Osteocyte (in vitro differentiated cells): ENCODE results near the gene AMHR2. TPM values are rescaled to one million over a fixed set of nuclear protein-coding genes. Genes with fewer than 3 reads are reported as not detected.

ENCODE experiments used
- DNase-seq: peaks from one replicate; pipeline ENCODE4 v3.0.0; 2021; ENCODE audit warnings: mixed read lengths; ENCODE audit not compliant: unreplicated experiment; ENCODE audit errors: extremely low spot score
- H3K27ac Mint-ChIP-seq: one replicate; pipeline ENCODE4 v1.8.0; 2021; ENCODE audit warnings: mild to moderate bottlenecking, mixed read lengths; ENCODE audit not compliant: unreplicated experiment
- H3K27me3 Mint-ChIP-seq: one replicate; pipeline ENCODE4 v1.8.0; 2021; ENCODE audit warnings: mixed read lengths; ENCODE audit not compliant: unreplicated experiment
- H3K36me3 Mint-ChIP-seq: one replicate; pipeline ENCODE4 v1.8.0; 2021; ENCODE audit warnings: mixed read lengths; ENCODE audit not compliant: unreplicated experiment
- H3K4me1 Mint-ChIP-seq: one replicate; pipeline ENCODE4 v1.8.0; 2021; ENCODE audit warnings: mixed read lengths; ENCODE audit not compliant: unreplicated experiment
- H3K4me3 Mint-ChIP-seq: one replicate; pipeline ENCODE4 v1.8.0; 2021; ENCODE audit warnings: mild to moderate bottlenecking, moderate library complexity, mixed read lengths; ENCODE audit not compliant: unreplicated experiment
- H3K9me3 Mint-ChIP-seq: one replicate; pipeline ENCODE4 v1.8.0; 2021; ENCODE audit warnings: mixed read lengths; ENCODE audit not compliant: unreplicated experiment
- CTCF ChIP-seq: fragments of 200-600 bp; sonication (generic); IDR thresholded peaks from 2 replicates; pipeline ENCODE4 v1.5.0; 2021; ENCODE audit warnings: antibody characterized with exemption, mild to moderate bottlenecking, moderate library complexity
- total RNA-seq: library from RNA; stranded (reverse); gene quantifications from 2 replicates; pipeline ENCODE4 v1.2.1, GENCODE V29; 2021

Gene AMHR2
- total RNA-seq, 1 donor from 2014 or later: not detected

DNA sequence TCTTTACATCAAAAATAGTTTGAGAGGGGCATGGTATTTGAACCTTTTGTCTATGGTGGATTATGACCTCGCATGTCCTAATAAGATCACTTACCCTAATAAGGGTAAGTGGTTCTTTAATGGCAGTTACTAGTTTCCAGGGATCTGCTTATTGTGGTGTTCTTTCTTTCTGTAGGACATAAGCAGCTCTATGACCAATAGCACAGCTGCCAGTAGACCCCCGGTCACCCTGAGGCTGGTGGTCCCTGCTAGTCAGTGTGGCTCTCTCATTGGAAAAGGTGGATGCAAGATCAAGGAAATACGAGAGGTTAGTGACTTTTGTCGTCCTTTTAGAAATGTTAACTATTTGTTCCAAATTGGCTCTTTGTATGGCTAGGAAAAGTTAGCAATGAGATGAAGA is 35.4 kb downstream of the AMHR2 start:
- TF ChIP-seq CTCF: no peak
- peaks cover 16% of the 10 kb centered on the region for H3K4me1 Mint-ChIP-seq
- H3K9me3 Mint-ChIP-seq: no peaks in the 10 kb centered on the region
- peaks cover 73% of the 10 kb centered on the region for H3K36me3 Mint-ChIP-seq
- H3K27ac Mint-ChIP-seq: peak overlapping the region; percentile 47
- H3K4me3 Mint-ChIP-seq: no peak overlapping the region
- DNase-seq: no peak
- no peaks in the 10 kb centered on the region for H3K27me3 Mint-ChIP-seq

GRCh38 chr12:53461059-53461458 is 37.4 kb downstream of the AMHR2 start:
- Mint-ChIP-seq H3K27ac (no peak overlapping the region), H3K4me1 (peaks cover 8% of the 10 kb centered on the region), H3K9me3 (no peaks in the 10 kb centered on the region), H3K36me3 (peaks cover 70% of the 10 kb centered on the region), H3K4me3 (no peak overlapping the region), H3K27me3 (no peaks in the 10 kb centered on the region)
- DNase-seq: no peak
- TF ChIP-seq CTCF: no peak

- TF ChIP-seq CTCF: no peak
- no peak for DNase-seq
- H3K36me3 Mint-ChIP-seq: peaks cover 72% of the 10 kb centered on the region
- H3K4me1 Mint-ChIP-seq: peaks cover 8% of the 10 kb centered on the region
- H3K4me3 Mint-ChIP-seq: no peak overlapping the region
- H3K27ac Mint-ChIP-seq: no peak overlapping the region
- no peaks in the 10 kb centered on the region for H3K27me3 Mint-ChIP-seq
- no peaks in the 10 kb centered on the region for H3K9me3 Mint-ChIP-seq
Measured at GRCh38 chr12:53461591-53461990, 37.9 kb downstream of the AMHR2 start.

GRCh38 chr12:53462935-53463334 is 39.3 kb downstream of the AMHR2 start:
- no peak for TF ChIP-seq CTCF
- DNase-seq: no peak
- Mint-ChIP-seq H3K4me3 (no peak overlapping the region), H3K27me3 (no peaks in the 10 kb centered on the region), H3K36me3 (peaks cover 80% of the 10 kb centered on the region), H3K27ac (no peak overlapping the region), H3K4me1 (peaks cover 8% of the 10 kb centered on the region), H3K9me3 (no peaks in the 10 kb centered on the region)

GRCh38 chr12:53463802-53464560 is 40.3 kb downstream of the AMHR2 start:
- TF ChIP-seq CTCF: no peak
- H3K4me3 Mint-ChIP-seq: no peak overlapping the region
- H3K4me1 Mint-ChIP-seq: peaks cover 8% of the 10 kb centered on the region
- H3K27ac Mint-ChIP-seq: peak overlapping the region; percentile 45
- DNase-seq: no peak
- peaks cover 81% of the 10 kb centered on the region for H3K36me3 Mint-ChIP-seq
- H3K9me3 Mint-ChIP-seq: no peaks in the 10 kb centered on the region
- no peaks in the 10 kb centered on the region for H3K27me3 Mint-ChIP-seq
